Left hindlimb (tissue), 1 donor: ENCODE results near the gene CTSC.
"Not testable (repeated sequence)": the region's sequence is repeated elsewhere in the genome, so short reads cannot be mapped to it uniquely, and the experiment has no call there.

Experiments
- DNase-seq: peaks from one replicate; pipeline ENCODE4 v3.0.0-alpha.2; 2018

The CTSC gene

GRCh38 chr11:88277349-88277915 is 60.1 kb downstream of the CTSC start:
- DNase-seq, result no peak

GRCh38 chr11:88275636-88276035 is 61.9 kb downstream of the CTSC start:
- no peak for DNase-seq

GRCh38 chr11:88266919-88267318 is 70.6 kb downstream of the CTSC start:
- DNase-seq, result no peak

DNA sequence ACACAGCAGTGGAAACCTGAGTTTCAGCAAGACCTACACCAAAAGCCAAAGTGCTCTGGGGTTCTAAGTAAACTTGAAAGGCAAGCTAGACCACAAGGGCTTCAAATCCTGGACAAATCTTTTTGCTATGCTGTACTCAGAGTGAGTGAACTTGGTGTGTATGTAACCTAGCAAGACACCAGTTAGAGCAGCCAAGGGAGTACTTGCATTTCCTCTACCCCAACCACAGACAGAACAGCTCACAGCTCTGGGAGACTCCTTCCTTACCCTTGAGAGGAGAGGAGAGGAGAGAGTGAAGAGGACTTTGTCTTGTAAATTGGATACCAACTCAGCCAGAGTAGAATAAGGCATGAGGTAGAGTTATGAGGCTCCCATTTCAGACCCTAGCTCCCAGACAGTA is 71.4 kb downstream of the CTSC start:
- DNase-seq, result no peak

GRCh38 chr11:88259431-88259830 is 78.1 kb downstream of the CTSC start:
- no peak for DNase-seq

DNA sequence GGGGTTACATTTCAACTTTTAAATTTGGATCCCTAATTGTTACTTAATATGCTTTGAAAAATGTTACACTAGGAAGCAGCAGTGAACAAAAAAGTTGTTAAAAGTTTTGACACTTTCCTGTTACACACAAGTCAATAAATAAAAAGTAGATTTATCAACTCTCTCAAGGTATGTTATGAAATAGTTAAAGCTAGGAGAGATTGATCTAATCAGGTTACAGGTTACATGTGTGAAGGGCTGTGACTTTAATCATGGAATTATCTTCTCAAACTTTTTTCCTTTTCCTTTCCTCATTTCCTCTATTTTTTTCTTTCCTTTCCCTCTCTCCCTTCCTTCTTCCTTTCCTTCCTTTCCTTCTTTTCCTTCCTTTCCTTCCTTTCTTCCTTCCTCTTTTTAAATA is 85.3 kb downstream of the CTSC start:
- no peak for DNase-seq

GRCh38 chr11:88250566-88251242 is 86.8 kb downstream of the CTSC start:
- no peak for DNase-seq

DNA sequence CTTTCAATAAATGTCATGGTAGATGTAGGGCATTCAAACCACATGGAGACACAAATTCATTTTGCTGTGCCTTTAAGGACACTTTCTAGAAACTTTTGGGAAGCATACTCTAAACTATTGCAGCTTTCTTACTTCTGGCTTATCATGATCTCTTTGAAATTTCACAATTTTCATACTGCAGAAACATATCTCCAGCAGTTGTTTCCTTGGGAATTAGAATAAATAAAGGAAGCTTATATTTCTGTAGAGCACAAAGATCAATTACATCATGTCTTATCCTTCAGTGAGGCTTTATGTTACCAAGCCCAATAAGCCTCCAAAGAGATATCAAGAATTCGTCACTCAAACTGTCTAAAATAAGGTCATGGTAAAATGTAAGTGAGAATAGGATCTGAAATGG is 87.8 kb downstream of the CTSC start:
- DNase-seq, result no peak

DNA sequence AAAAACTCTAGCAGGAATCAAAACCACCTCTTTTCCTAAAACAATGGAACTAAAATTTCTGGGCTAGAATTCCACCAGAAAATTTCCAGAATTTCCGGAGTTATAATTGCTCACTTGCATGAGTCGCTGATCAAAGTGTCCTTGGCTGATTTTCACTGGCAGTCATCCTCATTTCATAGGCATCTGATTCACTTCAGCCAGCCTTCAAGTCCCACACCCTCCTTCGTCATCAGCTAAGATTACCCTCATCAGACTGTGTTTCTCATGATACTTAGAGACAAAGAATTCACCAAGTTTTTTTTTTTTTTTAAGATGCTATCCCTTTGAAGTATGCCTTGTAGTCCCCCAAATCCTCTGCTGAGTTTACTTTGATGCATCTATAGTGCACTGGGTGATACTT is 90.8 kb downstream of the CTSC start:
- DNase-seq, result no peak

DNA sequence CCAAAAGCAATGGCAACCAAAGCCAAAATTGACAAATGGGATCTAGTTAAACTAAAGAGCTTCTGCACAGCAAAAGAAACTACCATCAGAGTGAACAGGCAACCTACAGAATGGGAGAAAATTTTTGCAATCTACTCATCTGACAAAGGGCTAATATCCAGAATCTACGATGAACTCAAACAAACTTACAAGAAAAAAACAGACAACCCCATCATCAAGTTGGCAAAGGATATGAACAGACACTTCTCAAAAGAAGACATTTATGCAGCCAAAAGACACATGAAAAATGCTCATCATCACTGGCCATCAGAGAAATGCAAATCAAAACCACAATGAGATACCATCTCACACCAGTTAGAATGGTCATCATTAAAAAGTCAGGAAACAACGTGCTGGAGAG is 92.0 kb downstream of the CTSC start:
- DNase-seq, result not testable (repeated sequence)
